ENCODE measurements around the gene PELI1. TPM values are rescaled to one million over a fixed set of nuclear protein-coding genes. Genes with fewer than 3 reads are reported as not detected.
"Not testable (repeated sequence)": the region's sequence is repeated elsewhere in the genome, so short reads cannot be mapped to it uniquely, and the experiment has no call there.

Gene PELI1
- total RNA-seq, 1 experiment from 2014 or later: 2.6 TPM

DNA sequence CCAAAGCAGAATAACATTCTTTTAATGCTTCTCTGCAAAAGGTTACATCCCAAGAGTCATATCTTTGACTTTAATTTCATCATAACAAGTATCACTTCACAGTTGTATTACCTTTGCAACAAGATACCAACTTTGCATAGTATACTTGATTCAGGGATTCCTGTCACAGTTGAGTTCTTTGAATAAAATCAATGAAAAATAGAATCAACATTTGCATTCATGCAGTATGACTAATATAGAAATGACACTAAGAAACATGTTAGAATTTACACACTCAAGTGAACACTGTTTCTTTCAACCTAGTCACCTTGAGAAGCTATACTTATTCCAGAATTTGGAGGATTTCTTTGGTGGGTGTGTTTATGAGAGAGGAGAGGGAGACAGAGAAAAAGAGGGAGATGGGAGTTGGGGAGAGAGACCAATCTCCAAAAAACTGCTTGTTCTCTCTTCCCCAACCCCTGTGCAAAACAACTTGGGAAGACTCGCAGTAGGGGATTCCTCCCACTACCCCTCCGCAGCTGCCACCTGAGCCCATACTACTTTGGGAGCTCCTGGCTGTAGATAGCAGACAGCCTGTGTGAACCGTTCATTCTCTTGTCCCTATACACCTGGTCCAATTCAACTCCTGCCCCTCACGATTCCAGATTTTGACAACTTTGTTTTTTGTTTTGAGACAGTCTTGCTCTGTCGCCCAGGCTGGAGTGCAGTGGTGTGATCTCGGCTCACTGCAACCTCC is 57.7 kb downstream of the PELI1 start:
- no peak for DNase-seq (ENCODE audit: low read depth)

DNA sequence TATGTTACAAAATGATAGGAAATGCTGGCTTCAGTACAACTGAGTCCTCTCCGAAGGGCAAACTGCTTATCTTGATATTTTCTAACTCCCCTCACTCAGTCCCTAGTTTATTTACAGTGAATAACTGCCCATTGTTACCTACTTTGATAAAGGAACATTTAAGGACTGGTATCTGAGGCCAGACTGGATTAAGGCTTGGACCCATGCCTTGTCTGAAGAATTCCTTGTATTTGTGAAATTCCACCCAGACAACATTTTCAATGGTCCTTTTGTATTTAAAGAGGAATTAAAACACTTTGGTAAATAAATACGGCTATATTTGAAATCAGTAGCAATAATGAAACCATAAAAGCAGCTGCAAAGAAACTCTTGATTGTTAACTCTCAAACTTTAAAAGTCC is 58.3 kb downstream of the PELI1 start:
- DNase-seq (ENCODE audit: low read depth): no peak

DNA sequence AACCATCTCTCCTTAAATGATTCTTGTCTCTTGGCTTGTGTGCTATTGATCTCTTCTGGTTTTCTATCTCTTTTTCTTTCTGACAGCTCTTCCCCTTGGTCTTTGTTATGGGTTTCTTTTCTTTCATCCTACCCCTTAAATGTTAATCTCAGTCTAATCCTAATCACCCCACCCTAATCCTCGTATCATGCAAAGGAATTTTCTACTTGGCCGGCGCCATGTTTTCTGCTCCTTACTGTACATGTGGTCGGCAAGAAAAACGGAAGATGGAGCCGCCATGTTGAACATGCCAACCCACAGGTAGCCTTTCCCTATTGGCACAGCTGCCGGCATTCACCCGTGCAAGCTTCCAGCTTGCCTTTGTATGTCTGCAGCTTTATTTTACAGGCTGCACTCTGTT is 63.2 kb downstream of the PELI1 start:
- DNase-seq (ENCODE audit: low read depth): no peak

DNA sequence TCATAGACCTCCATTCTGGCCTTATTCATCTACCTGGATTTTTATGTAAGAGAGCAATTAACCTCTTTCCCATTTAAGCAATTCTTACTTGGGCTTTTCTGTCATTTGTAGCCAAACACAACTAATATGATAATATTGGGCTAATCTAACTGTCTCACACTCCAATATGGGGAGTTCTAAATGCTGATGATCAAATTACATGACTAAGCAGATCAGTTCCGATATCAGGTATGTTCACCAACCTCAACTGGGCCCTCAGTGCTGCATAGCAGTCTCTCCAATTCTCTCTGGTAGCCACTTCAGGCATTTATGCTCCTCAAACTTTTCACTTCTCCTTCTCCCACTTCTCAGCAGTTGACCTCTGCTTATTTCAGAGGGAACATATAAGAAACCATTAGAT is 64.0 kb downstream of the PELI1 start:
- no peak for DNase-seq (ENCODE audit: low read depth)

DNA sequence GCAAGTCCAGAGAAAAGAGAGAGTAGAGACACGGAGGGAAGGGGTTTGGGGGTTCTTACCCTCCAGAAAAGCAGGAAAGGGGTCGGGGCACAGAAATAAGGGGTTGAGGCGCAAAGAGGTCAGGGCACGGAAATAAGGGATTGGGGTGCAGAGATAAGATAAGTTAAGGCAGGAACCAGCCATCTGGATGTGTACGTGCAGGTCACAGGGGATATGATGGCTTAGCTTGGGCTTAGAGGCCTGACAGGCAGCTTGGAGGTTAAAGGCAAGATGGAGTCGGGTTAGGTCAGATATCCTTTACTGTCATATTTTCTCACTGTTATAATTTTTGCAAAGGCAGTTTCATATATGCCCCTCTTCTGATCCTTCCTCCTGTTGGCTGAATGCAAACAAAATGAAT is 64.5 kb downstream of the PELI1 start:
- not testable (repeated sequence) for DNase-seq (ENCODE audit: low read depth)

DNA sequence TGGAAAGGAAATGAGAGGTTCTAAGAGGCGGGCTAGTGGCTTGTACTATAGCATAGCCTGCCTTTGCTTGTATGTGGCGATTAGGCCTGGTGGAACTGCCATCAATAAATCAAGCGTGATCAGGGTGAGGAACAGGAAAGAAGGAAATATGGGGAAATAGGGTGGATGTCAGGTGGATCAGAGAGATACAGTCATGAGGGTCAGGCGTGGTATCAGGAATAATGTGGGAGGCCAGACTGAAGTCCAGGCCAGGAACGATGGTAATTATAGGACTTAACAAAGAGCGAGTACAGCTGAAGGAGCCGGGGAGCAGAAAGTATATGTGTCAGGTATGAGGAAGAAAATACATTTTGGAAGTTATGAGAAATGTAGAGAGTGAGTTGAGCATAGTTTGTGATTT is 67.4 kb downstream of the PELI1 start:
- not testable (repeated sequence) for DNase-seq (ENCODE audit: low read depth)

DNA sequence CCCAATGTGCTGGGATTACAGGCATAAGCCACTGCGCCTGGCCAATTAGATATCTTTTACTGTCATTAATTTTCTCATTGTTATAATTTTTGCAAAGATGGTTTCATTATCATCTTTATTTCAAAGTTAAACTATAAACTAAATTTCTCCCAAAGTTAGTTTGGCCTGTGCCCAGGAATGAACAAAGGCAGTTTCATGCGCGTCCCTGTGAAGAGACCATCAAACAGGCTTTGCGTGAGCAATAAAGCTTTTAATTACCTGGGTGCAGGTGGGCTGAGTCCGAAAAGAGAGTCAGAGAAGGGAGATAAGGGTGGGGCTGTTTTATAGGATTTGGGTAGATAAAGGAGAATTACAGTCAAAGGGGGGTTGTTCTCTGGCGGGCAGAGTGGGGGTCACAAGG is 69.6 kb downstream of the PELI1 start:
- DNase-seq (ENCODE audit: low read depth): not testable (repeated sequence)

DNA sequence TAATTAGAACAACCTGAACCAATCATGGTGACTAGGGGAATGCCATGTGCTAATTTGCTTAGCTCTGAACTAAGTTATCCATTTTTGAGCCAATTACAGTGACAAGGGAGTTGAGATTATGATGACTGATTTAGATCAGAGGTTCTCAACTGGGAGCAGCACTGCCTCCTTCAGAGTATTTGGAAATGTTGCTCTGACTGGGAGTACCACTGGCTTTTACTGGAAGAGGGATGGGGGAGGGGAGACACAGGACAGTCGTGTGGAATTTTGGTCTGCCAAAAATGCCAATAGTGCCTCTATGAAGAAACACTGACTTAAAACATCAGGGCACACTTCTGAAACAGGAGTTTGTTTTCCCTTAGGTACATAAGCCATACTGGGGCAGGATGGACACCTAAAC is 76.9 kb downstream of the PELI1 start:
- DNase-seq (ENCODE audit: low read depth): no peak

DNA sequence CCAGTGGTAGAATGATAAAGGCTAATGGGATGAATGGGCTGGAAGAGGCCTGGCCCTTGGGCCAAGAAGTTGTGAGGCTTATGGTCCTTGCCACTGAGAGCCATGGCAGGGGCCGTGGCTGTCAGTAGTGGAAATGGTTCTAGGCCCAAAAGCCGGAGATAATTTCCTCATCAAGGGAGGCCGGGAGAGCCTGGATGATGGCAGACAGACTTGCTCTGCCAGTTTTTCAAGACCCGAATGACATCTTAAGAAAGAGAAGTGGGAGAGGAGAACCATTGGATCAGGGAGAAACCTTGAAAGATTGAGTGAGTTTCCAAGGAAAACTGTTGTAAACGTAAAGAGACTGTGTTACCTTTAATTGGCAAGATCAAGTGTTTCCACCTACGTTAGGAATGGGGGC is 78.7 kb downstream of the PELI1 start:
- DNase-seq (ENCODE audit: low read depth): no peak

DNA sequence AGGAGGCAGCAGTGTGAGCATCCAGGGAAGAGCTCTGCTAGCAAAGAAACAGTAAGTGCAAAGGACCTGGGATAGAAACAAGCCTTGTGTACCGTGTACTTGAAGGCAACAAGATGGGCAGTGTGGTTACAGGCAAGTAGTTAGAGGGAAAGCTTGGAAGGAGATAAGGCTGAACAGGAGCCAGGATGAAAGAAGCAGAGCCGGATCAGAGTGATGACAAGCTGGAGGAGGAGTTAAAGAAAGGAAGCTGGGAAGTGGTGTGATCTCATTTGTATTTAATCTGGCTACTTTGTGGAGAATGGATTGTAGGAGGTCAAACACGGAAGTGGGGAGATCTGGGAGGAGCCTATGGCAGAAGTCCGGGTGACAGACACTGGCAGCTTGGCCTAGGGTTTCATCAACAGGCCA is 80.3 kb downstream of the PELI1 start:
- peak; percentile 73 for DNase-seq (ENCODE audit: low read depth)

DNA sequence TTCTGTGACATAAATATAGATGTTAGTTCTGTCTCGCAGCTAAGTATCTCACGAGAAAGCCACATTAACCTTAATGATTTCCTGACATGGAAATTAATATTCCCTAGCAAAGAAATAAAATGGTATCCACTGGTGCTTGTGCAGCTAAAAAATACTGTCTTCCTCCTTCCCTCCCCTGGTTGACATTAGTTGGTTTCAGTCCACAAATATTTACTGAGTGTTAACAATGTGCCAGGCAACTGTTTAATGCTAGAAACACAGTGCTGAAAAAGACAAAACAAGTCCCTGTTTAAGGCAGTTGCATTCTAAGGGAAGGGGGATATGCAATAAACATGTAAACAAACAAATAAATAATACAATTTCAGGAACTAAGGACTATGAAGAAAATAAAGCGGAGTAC is 80.8 kb downstream of the PELI1 start:
- no peak for DNase-seq (ENCODE audit: low read depth)

DNA sequence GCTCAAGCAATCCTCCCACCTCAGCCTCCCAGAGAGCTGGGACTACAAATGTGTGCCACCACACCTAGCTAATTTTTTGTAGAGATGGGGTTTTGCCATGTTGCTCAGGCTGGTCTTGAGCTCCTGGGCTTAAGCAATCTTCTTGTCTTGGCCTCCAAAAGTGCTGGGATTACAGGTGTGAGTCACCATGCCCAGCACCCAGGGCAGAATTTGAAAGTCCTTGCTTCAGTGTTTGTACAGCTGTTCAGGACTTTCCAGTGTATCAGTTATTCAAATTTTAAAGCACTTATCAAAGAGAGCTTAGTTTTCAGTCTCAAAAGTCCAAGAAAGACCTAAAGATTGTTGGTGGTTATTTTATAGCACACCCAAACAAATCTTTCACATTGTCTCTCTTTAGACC is 81.4 kb downstream of the PELI1 start:
- DNase-seq (ENCODE audit: low read depth): peak; percentile 57

DNA sequence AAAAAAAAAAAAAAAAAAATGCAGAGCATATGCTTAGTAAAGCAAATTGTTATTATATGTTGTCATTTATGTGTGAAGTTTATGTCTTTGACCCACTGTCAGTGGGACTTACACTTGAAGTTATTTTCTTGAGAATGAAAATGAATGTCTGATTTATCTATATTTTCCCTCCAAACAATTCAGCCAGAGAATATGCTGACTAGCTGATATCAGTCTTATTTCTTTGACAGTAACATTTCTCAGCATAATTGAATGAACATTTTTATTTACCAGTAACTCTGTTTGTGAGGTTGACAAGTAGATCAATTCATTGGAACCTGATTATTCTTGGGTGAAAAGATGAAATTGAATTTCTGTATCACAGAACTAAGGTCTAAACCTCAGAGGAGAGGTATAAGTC is 85.0 kb downstream of the PELI1 start:
- no peak for DNase-seq (ENCODE audit: low read depth)

DNA sequence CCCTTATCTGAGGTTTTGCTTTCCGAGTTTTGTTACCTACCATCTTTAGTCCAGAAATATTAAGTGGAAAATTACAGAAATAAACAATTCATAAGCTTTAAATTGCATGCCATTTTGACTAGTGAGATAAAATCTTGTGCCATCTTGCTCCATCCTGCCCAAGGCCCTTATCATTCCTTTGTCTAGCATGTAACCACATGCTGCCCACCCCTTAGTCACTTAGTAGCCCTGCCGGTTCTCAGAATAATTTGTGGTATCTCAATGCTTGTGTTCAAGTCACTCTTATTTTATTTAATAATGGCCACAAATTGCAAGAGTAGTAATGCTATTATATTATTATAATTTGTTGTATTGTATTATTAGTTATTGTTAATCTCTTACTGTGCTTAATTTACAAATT is 88.2 kb downstream of the PELI1 start:
- DNase-seq (ENCODE audit: low read depth): peak; percentile 30

DNA sequence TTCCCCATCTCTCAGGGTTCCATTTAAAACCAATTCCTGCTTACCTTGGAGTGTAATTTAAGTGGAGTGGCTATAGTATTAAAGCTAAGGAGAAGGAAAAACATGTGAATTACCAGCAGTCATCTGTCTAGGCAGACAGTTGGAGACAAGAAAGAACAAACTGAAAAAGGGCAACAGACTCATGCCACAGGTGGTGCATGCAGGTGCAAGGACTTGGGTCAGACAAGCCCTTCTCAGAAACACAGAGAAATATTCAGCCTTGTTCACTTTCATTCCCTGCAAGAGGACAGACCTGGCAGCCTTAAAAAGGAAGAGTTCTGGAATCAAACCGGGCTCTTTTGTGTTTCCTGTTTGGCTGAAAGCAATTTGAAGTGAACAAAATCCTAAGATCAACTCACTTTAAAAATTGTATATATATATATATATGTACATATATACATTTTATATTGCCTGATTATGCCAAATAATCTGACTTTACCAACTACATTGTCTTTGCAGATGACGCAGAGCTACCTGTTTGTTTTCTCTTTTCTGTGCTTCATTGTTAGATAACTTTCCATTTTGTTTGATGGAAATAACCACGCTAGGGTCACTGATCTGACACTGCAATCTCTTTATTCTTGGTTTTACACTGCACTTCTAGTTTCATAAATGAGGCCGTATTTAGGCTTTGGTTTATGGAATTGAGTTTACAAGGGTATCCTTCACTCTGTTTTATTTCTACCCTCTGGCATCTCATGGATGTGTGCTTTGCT is 89.9 kb downstream of the PELI1 start:
- no peak for DNase-seq (ENCODE audit: low read depth)

DNA sequence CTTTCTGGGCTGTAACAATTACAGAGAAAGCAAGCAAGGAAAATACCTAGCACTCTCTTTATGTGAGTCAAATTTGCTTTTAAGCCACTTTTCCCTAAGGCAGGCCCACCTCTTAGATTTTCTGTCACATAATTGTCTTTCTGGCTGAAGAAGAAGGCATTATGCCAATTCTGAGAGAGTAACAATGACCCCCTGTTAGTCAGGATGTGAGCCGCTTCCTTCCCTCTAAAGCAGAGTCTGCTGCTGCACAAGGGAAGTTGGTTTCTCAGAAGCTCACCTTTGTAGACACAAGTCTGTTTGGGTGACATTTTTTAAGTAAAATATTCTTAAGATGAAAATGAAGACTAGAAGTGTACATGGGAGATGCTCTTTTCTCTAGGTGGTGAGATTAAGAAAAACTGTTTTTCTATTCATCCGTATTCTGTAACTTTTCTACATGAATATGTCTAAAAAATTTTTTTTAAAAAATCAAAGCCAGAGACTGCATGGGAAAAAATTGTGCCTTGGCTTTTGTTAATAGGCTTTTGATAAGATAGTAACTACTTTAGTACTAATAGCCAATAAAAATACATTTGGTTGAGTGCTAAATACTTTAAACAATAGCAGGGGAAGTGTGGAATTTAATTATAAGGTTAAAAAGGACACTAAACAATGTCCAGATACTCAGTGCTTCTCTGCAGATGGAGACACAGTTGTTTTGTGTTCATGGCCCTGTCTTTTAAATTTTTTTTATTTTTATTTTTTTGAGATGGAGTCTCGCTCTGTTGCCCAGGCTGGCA is 91.6 kb downstream of the PELI1 start:
- DNase-seq (ENCODE audit: low read depth): no peak

DNA sequence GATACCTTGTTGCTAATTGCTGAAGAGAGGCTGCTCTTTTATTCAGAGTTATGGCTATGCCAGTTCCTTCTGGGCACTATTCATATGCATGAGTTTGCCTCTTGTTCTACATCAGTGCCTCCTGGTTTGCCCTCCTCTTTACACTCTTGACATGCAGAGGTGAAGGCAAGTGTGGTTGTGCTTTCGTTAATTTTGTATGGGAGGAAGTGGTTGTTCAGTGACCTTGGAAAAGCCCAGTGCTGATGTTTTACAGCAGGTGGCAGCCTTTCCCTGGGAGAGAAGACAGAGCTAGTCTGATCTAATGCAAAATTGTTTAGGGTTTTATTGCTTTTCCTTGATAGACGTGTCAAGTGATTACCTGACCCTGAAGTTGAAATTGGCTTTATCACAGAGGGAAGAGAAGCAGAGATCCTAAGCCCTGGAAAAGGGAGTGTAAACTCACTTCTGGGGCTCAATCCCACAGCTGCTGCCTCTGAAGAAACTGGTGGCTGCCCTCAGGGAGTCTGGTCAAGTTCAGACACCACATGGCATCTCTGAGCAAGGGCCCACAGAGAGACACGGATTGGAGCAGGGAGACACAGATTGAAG is 94.5 kb downstream of the PELI1 start:
- DNase-seq (ENCODE audit: low read depth): peak; percentile 63

DNA sequence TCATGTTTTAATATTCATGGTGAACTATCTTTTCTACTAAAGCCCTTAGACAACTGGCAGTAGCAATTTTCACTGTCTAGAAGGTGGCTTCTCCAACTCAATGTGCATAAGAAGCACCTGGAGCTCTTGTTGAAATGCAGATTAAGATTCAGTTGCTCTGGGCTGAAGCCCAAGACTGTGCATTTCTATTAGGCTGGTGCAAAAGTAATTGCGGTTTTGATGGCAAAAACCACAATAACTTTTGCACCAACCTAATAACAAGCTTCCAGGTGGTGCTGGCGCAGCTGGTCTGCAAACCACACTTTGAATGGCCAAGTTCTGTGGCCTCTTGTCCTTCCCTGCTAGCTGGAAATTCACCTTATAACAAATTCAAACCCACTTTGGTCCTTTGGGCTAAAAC is 98.3 kb downstream of the PELI1 start:
- DNase-seq (ENCODE audit: low read depth): no peak
